ENCODE results near the gene MNT. TPM values are rescaled to one million over a fixed set of nuclear protein-coding genes. Genes with fewer than 3 reads are reported as not detected.
A peak's percentile ranks its signal among the peaks of the same experiment; 100 is the strongest.

MNT gene
- polyA plus RNA-seq, 1 experiment, result 2.2 TPM

DNA sequence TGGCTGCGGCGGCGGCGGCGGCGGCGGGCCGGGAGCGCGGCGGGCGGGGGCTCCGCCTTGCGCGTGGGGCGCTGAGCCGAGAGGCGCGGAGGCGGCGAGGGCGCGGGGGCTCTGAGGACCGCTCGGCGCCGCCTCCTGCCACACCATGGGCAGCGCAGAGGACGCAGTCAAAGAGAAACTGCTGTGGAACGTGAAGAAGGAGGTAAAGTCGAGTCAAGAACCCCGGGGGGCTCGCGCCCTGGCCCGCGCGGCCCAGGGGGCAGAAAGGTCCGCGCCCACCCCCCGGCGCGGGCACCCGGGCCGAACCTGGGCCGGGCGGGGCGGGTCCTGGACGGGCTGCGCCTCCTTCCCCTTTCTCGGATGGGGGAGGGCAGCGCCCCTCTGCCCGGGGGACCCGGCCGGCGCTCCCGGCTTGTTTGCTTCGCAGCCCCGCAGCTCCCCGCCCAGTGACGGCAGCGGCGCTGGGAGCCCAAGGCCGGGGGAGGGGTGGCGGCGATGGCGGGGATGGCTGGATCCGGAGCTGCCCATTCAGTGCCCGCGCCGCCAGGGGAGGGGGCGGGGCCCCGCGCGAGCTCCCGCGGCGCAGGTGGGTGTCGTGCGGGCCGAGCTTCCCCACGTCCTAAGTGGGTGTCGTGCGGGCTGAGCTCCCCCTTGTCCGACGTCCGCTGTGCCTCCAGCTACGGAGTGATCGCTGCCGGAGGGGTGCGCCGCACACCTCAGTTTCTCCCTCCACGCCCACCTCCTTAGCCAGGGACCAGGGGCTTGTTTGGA lies 63.1 kb downstream of the MNT start:
- no peak for DNase-seq (ENCODE audit: low read depth, low spot score)
- peak overlapping the region; percentile 39 for H3K27ac ChIP-seq (ENCODE audit: low read depth, low read length)
- POLR2A ChIA-PET, result interaction anchor here (0.7 to 1.4 kb wide), 5 partner anchors 11 to 81 kb away, joined by 3 to 8 read pairs (median 4); partner anchors contain the start of genes SMG6 and SRR
- peak overlapping the region; percentile 95 for H3K4me3 ChIP-seq (ENCODE audit: low read depth, low read length)
- CTCF ChIA-PET, result interaction anchor here (1.3 to 3.6 kb wide), 3 partner anchors 10 to 44 kb away, joined by 3 to 15 read pairs (median 14); no protein-coding TSS in a partner anchor
- TF ChIP-seq CTCF (IDR thresholded peaks at IDR 0.05; ENCODE audit: low read depth, low read length), result no peak
- H3K27me3 ChIP-seq (ENCODE audit: control insufficient read depth, insufficient read depth, low read length), result no peaks in the 10 kb centered on the region
- H3K9me3 ChIP-seq (ENCODE audit: control insufficient read depth, insufficient read depth, low read length), result peaks cover 3% of the 10 kb centered on the region; the same call in 1 of the 2 replicates

DNA sequence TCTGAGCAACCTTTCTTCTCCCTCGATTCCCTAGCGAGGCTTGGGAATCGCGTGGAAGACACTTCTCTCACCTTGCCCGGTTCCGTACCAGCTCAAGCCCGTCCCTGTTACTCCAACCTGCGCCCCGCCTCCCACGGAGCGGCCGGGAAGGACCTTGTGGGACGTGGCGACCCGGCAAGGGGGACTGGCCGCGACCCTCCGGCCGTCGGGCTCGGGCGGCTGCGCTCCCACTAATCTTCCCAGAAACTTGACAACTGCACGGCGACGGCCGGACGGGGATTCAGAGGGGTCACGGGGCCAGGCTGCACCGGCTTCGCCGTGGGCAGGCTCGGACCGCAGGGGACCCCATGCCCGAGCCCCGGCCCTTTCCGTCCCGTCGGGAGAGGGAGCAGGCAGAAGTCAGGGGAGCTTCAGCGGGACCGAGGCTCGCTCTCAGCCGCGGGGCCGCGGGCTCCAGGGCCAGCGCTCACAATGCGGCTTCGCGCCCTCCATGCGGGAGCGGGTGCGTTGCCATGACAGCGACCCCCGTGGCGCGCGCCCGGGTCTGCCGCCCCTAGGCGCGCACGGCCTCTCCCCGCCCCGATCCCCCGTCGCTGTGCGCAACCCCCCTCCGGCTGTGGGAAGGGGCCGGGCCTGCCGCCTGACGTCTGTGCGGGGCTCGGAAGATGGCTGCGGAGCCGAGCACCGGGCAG lies 63.9 kb downstream of the MNT start, which contains the start of gene SGSM2:
Gene SGSM2, plus strand, starts transcription at position 650 of the 692 bp plus-strand sequence. CDS start 188 bp downstream, outside the sequence.
- Histone ChIP-seq H3K27me3 (ENCODE audit: control insufficient read depth, insufficient read depth, low read length) (no peaks in the 10 kb centered on the region), H3K9me3 (ENCODE audit: control insufficient read depth, insufficient read depth, low read length) (peaks cover 3% of the 10 kb centered on the region; the same call in 1 of the 2 replicates), H3K27ac (ENCODE audit: low read depth, low read length) (peak within 1 kb of the TSS; percentile 39), H3K4me3 (ENCODE audit: low read depth, low read length) (peak within 1 kb of the TSS; percentile 95)
- CTCF ChIA-PET, result interaction anchor here (1.2 to 3.6 kb wide), 5 partner anchors 10 to 283 kb away, joined by 3 to 15 read pairs (median 8); partner anchors contain the start of gene HIC1
- no peak for TF ChIP-seq CTCF (IDR thresholded peaks at IDR 0.05; ENCODE audit: low read depth, low read length)
- POLR2A ChIA-PET, result interaction anchor here (0.6 to 1.6 kb wide), 15 partner anchors 11 to 508 kb away, joined by 3 to 8 read pairs (median 4); partner anchors contain the start of genes SMG6 and SRR
- no peak for DNase-seq (ENCODE audit: low read depth, low spot score)

DNA sequence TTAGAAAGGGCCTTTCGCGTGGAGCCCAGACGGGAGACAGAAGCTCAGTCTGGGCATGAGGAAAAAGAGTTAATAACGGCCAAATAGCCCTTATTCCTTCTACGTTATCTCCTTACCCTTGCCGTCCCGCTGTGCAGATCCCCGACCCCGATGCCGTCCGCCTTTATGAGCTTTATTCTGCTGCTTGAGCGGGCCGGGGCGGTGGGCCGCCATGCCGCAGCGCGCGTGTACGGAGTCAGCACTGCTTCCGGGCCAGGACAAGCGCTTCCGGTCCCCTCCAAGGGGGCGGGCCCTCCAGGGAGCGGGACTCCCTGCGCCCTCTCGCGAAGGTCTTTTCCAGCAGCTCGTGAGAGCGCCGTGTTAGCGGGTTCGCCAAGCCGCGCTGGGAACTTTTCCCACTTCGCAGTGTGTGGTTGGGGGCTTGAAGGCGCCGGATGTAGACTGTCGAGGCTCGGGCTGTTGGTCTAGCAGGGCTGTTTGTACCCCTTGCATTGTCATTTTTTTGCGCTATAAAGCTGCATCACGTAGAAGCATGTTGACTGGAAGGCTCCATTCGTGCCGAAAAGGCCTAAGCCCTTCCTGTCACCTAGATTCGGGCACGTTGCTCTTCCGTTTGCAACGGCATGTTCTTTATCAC lies 64.5 kb downstream of the MNT start, which contains the start of gene TSR1:
Gene TSR1, minus strand, starts transcription at position 243 of the 637 bp plus-strand sequence. Its CDS starts 30 bp downstream, at position 213.
- peak; percentile 36 for TF ChIP-seq CTCF (IDR thresholded peaks at IDR 0.05; ENCODE audit: low read depth, low read length)
- H3K9me3 ChIP-seq (ENCODE audit: control insufficient read depth, insufficient read depth, low read length), result peaks cover 3% of the 10 kb centered on the region; the same call in 1 of the 2 replicates

GRCh38 chr17:2335726-2336214 lies 65.1 kb downstream of the MNT start:
- TF ChIP-seq CTCF (IDR thresholded peaks at IDR 0.05; ENCODE audit: low read depth, low read length), result no peak
- no peaks in the 10 kb centered on the region for H3K27me3 ChIP-seq (ENCODE audit: control insufficient read depth, insufficient read depth, low read length)
- ChIA-PET POLR2A (interaction anchor here (0.9 to 1.6 kb wide), 12 partner anchors 12 to 620 kb away, joined by 3 to 7 read pairs (median 4); partner anchors contain the start of genes SMG6 and SRR), CTCF (interaction anchor here (0.7 to 3.6 kb wide), 4 partner anchors 17 to 281 kb away, joined by 3 to 14 read pairs (median 7); partner anchors contain the start of gene HIC1)
- DNase-seq (ENCODE audit: low read depth, low spot score), result no peak
- H3K9me3 ChIP-seq (ENCODE audit: control insufficient read depth, insufficient read depth, low read length), result peaks cover 3% of the 10 kb centered on the region; the same call in 1 of the 2 replicates
- H3K27ac ChIP-seq (ENCODE audit: low read depth, low read length), result peak overlapping the region; percentile 31
- H3K4me3 ChIP-seq (ENCODE audit: low read depth, low read length), result peak overlapping the region; percentile 95

More for the DNA sequence above, 64.5 kb downstream of the MNT start, which contains the start of gene TSR1:
- Histone ChIP-seq H3K27me3 (ENCODE audit: control insufficient read depth, insufficient read depth, low read length) (no peaks in the 10 kb centered on the region), H3K4me3 (ENCODE audit: low read depth, low read length) (peak within 1 kb of the TSS; percentile 95), H3K27ac (ENCODE audit: low read depth, low read length) (peak within 1 kb of the TSS; percentile 31)
- CTCF ChIA-PET, result interaction anchor here (0.7 to 3.6 kb wide), 4 partner anchors 17 to 282 kb away, joined by 3 to 14 read pairs (median 7); partner anchors contain the start of gene HIC1
- POLR2A ChIA-PET, result interaction anchor here (0.6 to 1.6 kb wide), 14 partner anchors 12 to 620 kb away, joined by 3 to 7 read pairs (median 4); partner anchors contain the start of genes SMG6 and SRR
- peak; percentile 68 for DNase-seq (ENCODE audit: low read depth, low spot score)

Small RNA genes within 50 kb of the gene (small RNA-seq; reads per million reads assigned to genes)
- gene AC006435.3 (ENCODE audit: insufficient read length, low read depth) (not detected), gene AC006435.4 (ENCODE audit: insufficient read length, low read depth) (not detected)

Other genes starting within 250 kb of the MNT start
- 27.3 and 41.3 TPM in 2 replicates for gene SMG6, start 97.3 kb downstream of the MNT start, polyA plus RNA-seq (2011; rRNA removed)
- 22.7 and 27.3 TPM in 2 replicates for gene SRR, start 97.1 kb downstream of the MNT start, polyA plus RNA-seq (2011; rRNA removed)
- 15.1 and 15.5 TPM in 2 replicates for gene TSR1, start 64.6 kb downstream of the MNT start, polyA plus RNA-seq (2011; rRNA removed)
- 19.7 and 29.5 TPM in 2 replicates for gene SGSM2, start 63.6 kb downstream of the MNT start, polyA plus RNA-seq (2011; rRNA removed)
- gene METTL16, start 110.8 kb upstream of the MNT start, polyA plus RNA-seq (2011; rRNA removed), result 16.1 and 16.9 TPM in 2 replicates
- 91.7 and 111 TPM in 2 replicates for gene PAFAH1B1, start 192.6 kb upstream of the MNT start, polyA plus RNA-seq (2011; rRNA removed)

Measured in AG04450 (cell line).